ENCODE data around the gene HK3.

DNA sequence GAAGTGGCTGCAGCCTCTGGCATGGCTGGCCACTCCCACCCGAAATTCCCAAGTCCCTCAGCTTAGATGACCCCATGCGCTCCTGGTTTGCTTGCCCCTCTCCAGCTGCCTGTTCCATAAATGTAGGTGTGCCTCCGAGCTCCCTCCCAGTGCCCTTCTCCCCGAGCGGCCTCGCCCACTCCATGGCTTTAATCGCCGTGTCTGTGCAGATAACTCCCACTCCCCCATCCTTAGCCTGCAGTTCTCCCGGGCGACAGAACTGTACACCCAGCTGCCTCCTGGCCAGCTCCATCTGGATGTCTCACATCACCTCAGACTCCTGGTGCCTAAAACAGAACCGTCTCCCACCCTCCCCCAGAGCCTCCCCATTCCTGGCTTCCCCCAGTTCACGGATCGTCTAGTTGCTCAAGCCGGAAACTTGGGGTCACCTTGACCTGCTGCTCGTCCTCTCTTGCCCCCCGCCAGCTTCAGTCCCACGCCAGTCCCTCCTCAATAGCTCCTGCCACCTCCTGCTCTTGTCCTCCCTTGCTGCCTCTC is 24.1 kb downstream of the HK3 start:
- TF ChIP-seq, protein P1, sequence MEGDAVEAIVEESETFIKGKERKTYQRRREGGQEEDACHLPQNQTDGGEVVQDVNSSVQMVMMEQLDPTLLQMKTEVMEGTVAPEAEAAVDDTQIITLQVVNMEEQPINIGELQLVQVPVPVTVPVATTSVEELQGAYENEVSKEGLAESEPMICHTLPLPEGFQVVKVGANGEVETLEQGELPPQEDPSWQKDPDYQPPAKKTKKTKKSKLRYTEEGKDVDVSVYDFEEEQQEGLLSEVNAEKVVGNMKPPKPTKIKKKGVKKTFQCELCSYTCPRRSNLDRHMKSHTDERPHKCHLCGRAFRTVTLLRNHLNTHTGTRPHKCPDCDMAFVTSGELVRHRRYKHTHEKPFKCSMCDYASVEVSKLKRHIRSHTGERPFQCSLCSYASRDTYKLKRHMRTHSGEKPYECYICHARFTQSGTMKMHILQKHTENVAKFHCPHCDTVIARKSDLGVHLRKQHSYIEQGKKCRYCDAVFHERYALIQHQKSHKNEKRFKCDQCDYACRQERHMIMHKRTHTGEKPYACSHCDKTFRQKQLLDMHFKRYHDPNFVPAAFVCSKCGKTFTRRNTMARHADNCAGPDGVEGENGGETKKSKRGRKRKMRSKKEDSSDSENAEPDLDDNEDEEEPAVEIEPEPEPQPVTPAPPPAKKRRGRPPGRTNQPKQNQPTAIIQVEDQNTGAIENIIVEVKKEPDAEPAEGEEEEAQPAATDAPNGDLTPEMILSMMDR (IDR thresholded peaks at IDR 0.05) = no peak
- TF ChIP-seq POLR2AphosphoS5 (IDR thresholded peaks at IDR 0.05) (no peak), POLR2A (IDR thresholded peaks at IDR 0.05) (no peak)
